Measurements from ENCODE around the gene KAT2A. TPM values are rescaled to one million over a fixed set of nuclear protein-coding genes. Genes with fewer than 3 reads are reported as not detected.

The KAT2A gene
- total and polyA plus RNA-seq, 7 experiments from 2014 or later = 6.6 to 71.1 (median 48.6) TPM

GRCh38 chr17:42081516-42082129 is 39.5 kb downstream of the KAT2A start:
- Histone ChIP-seq H3K27ac (ENCODE audit: low read depth, low read length) (no peak overlapping the region), H3K4me3 (ENCODE audit: low read length) (no peak overlapping the region), H3K4me1 (ENCODE audit: control insufficient read depth in 2 of 2, insufficient read depth in 2 of 2, low read length in 2 of 2) (no peaks in the 10 kb centered on the region), H3K36me3 (ENCODE audit: control insufficient read depth in 2 of 3, insufficient read depth in 3 of 3, low read length in 3 of 3) (no peaks in the 10 kb centered on the region), H3K9me3 (ENCODE audit: control insufficient read depth in 2 of 3, low read length in 3 of 3) (no peaks in the 10 kb centered on the region), H3K27me3 (ENCODE audit: control insufficient read depth in 2 of 2, insufficient read depth in 2 of 2, low read length in 2 of 2) (no peaks in the 10 kb centered on the region)
- Mint-ChIP-seq H3K4me3 (no peak overlapping the region), H3K27ac (no peak overlapping the region), H3K4me1 (no peaks in the 10 kb centered on the region), H3K9me3 (no peaks in the 10 kb centered on the region), H3K36me3 (no peaks in the 10 kb centered on the region), H3K27me3 (peaks cover 0 to 2% (median 0%) of the 10 kb centered on the region in 5 donors)
- DNase-seq (no peak), ATAC-seq (no peak)
- POLR2A ChIA-PET = no interaction called here
- intact Hi-C loops (cut with micrococcal nuclease) = no loop called here
- CTCF ChIA-PET = no interaction called here

DNA sequence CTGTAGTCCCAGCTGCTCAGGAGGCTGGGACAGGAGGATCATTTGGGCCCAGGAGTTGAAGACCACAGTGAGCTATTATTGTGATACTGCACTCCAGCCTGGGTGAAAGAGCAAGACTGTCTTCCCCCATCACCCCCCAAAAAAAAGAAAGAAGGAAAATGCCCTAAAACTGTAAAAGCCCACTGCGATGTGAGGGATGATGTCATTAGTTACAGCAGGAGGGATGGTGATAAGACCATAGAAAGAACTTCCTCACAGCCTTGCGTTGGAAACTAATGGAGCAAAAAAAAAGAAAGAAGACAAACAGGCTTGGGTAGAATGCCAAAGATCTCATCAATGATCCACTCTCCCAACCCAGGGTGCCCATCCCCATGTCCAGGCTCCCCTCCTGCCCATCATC is 41.6 kb downstream of the KAT2A start:
- Histone ChIP-seq H3K9me3 (ENCODE audit: control insufficient read depth in 2 of 3, low read length in 3 of 3) (no peaks in the 10 kb centered on the region), H3K4me1 (ENCODE audit: control insufficient read depth in 2 of 2, insufficient read depth in 2 of 2, low read length in 2 of 2) (no peaks in the 10 kb centered on the region), H3K27me3 (ENCODE audit: control insufficient read depth in 2 of 2, insufficient read depth in 2 of 2, low read length in 2 of 2) (no peaks in the 10 kb centered on the region), H3K4me3 (ENCODE audit: low read length) (no peak overlapping the region), H3K27ac (ENCODE audit: low read depth, low read length) (no peak overlapping the region), H3K36me3 (ENCODE audit: control insufficient read depth in 2 of 3, insufficient read depth in 3 of 3, low read length in 3 of 3) (no peaks in the 10 kb centered on the region)
- Mint-ChIP-seq H3K9me3 (no peaks in the 10 kb centered on the region), H3K4me3 (no peak overlapping the region), H3K36me3 (no peaks in the 10 kb centered on the region), H3K4me1 (no peaks in the 10 kb centered on the region), H3K27ac (no peak overlapping the region), H3K27me3 (peaks cover 0 to 9% (median 5%) of the 10 kb centered on the region in 5 donors)
- intact Hi-C loops (cut with micrococcal nuclease) = no loop called here
- CTCF ChIA-PET = interaction anchor here (0.5 to 1.0 kb wide), 2 partner anchors 54 to 654 kb away, joined by 3 to 4 read pairs; no protein-coding TSS in a partner anchor
- ATAC-seq = no peak
- no peak for DNase-seq
- POLR2A ChIA-PET = no interaction called here

- no peaks in the 10 kb centered on the region for H3K36me3 ChIP-seq (ENCODE audit: control insufficient read depth in 2 of 3, insufficient read depth in 3 of 3, low read length in 3 of 3)
- intact Hi-C loops (cut with micrococcal nuclease) = no loop called here
- DNase-seq (no peak), ATAC-seq (no peak)
- Mint-ChIP-seq H3K27ac (no peak overlapping the region), H3K36me3 (no peaks in the 10 kb centered on the region), H3K4me1 (no peaks in the 10 kb centered on the region), H3K4me3 (no peak overlapping the region), H3K27me3 (peaks cover 4 to 15% (median 13%) of the 10 kb centered on the region in 5 donors), H3K9me3 (no peaks in the 10 kb centered on the region)
- CTCF ChIA-PET = no interaction called here
- no peaks in the 10 kb centered on the region for H3K4me1 ChIP-seq (ENCODE audit: control insufficient read depth in 2 of 2, insufficient read depth in 2 of 2, low read length in 2 of 2)
- H3K9me3 ChIP-seq (ENCODE audit: control insufficient read depth in 2 of 3, low read length in 3 of 3) = no peaks in the 10 kb centered on the region
- POLR2A ChIA-PET = no interaction called here
- H3K4me3 ChIP-seq (ENCODE audit: low read length) = no peak overlapping the region
- H3K27ac ChIP-seq (ENCODE audit: low read depth, low read length) = no peak overlapping the region
- no peaks in the 10 kb centered on the region for H3K27me3 ChIP-seq (ENCODE audit: control insufficient read depth in 2 of 2, insufficient read depth in 2 of 2, low read length in 2 of 2)
Measured at GRCh38 chr17:42078396-42079043, 42.6 kb downstream of the KAT2A start.

DNA sequence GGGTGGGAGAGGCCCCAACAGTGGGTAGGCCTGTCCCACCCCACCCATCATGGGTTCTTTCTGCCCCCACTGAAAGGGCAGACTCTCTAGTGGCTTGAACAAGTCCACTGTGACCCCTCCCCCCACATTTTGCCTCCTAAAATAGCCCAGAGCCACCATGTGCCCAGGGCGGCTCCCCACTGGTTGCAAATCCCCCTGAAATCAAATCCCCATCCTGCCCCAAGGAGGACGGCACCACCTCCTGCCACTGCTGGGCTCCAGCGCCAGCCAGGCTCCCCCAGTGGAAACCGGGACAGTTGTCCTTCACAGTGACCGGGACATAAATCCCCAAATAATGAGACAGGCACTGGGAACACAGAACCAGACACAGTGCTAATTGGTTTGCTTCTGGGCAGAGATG is 43.4 kb downstream of the KAT2A start:
- H3K36me3 Mint-ChIP-seq = no peaks in the 10 kb centered on the region
- no peak for ATAC-seq
- CTCF ChIA-PET = no interaction called here

GRCh38 chr17:42076797-42077559 is 44.2 kb downstream of the KAT2A start:
- Histone ChIP-seq H3K4me1 (ENCODE audit: control insufficient read depth in 2 of 2, insufficient read depth in 2 of 2, low read length in 2 of 2) (peaks cover 3 to 4% of the 10 kb centered on the region in 2 donors), H3K9me3 (ENCODE audit: control insufficient read depth in 2 of 3, low read length in 3 of 3) (no peaks in the 10 kb centered on the region), H3K27ac (ENCODE audit: low read depth, low read length) (no peak overlapping the region), H3K27me3 (ENCODE audit: control insufficient read depth in 2 of 2, insufficient read depth in 2 of 2, low read length in 2 of 2) (peaks cover 0 to 6% of the 10 kb centered on the region in 2 donors), H3K4me3 (ENCODE audit: low read length) (no peak overlapping the region), H3K36me3 (ENCODE audit: control insufficient read depth in 2 of 3, insufficient read depth in 3 of 3, low read length in 3 of 3) (no peaks in the 10 kb centered on the region)
- DNase-seq (no peak), ATAC-seq (no peak)
- Mint-ChIP-seq H3K9me3 (no peaks in the 10 kb centered on the region), H3K4me3 (no peak overlapping the region), H3K4me1 (peaks cover 0 to 5% (median 1%) of the 10 kb centered on the region in 7 donors), H3K27me3 (peaks cover 14 to 26% (median 20%) of the 10 kb centered on the region in 5 donors), H3K36me3 (no peaks in the 10 kb centered on the region), H3K27ac (no peak overlapping the region)
- intact Hi-C loops (cut with micrococcal nuclease) = no loop called here
- ChIA-PET POLR2A (no interaction called here), CTCF (interaction anchor here (0.6 to 1.3 kb wide), 2 partner anchors 9 to 24 kb away, joined by 3 to 6 read pairs; no protein-coding TSS in a partner anchor)

More for the DNA sequence above, 43.4 kb downstream of the KAT2A start:
- Mint-ChIP-seq H3K27ac (peak overlapping the region in 1 of 9 donors; percentile 23), H3K4me1 (peaks cover 0 to 5% (median 0%) of the 10 kb centered on the region in 7 donors), H3K27me3 (peaks cover 12 to 23% (median 20%) of the 10 kb centered on the region in 5 donors), H3K9me3 (no peaks in the 10 kb centered on the region), H3K4me3 (no peak overlapping the region)
- Histone ChIP-seq H3K9me3 (ENCODE audit: control insufficient read depth in 2 of 3, low read length in 3 of 3) (no peaks in the 10 kb centered on the region), H3K36me3 (ENCODE audit: control insufficient read depth in 2 of 3, insufficient read depth in 3 of 3, low read length in 3 of 3) (no peaks in the 10 kb centered on the region), H3K4me3 (ENCODE audit: low read length) (no peak overlapping the region), H3K27me3 (ENCODE audit: control insufficient read depth in 2 of 2, insufficient read depth in 2 of 2, low read length in 2 of 2) (peaks cover 0 to 2% of the 10 kb centered on the region in 2 donors), H3K27ac (ENCODE audit: low read depth, low read length) (no peak overlapping the region), H3K4me1 (ENCODE audit: control insufficient read depth in 2 of 2, insufficient read depth in 2 of 2, low read length in 2 of 2) (no peaks in the 10 kb centered on the region)
- no peak for DNase-seq
- intact Hi-C loops (cut with micrococcal nuclease) = no loop called here
- POLR2A ChIA-PET = no interaction called here

DNA sequence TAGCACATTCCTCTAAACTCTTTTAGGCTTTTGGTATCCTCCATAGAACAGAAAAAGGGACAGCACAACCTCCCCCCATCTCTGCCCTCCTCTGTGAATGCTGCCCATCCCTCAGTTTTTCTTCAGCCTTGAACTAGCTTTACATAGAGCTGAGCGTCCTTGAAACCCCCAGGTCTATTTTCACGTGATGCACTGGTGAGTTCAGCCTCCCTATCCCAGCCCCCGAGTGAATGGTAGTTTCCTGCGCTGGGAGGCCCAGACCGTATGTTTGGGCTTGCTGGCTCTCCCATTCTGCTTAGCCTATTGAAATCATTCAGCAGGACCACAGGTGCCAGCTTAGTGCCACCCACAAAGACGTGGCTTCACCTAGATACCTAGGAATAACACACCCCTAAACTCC is 45.4 kb downstream of the KAT2A start:
- Mint-ChIP-seq H3K27ac (no peak overlapping the region), H3K27me3 (peaks cover 22 to 36% (median 26%) of the 10 kb centered on the region in 5 donors), H3K4me1 (peaks cover 0 to 7% (median 5%) of the 10 kb centered on the region in 7 donors), H3K36me3 (no peaks in the 10 kb centered on the region), H3K9me3 (no peaks in the 10 kb centered on the region), H3K4me3 (no peak overlapping the region)
- Histone ChIP-seq H3K4me1 (ENCODE audit: control insufficient read depth in 2 of 2, insufficient read depth in 2 of 2, low read length in 2 of 2) (peaks cover 7 to 9% of the 10 kb centered on the region in 2 donors), H3K27ac (ENCODE audit: low read depth, low read length) (no peak overlapping the region), H3K36me3 (ENCODE audit: control insufficient read depth in 2 of 3, insufficient read depth in 3 of 3, low read length in 3 of 3) (no peaks in the 10 kb centered on the region), H3K27me3 (ENCODE audit: control insufficient read depth in 2 of 2, insufficient read depth in 2 of 2, low read length in 2 of 2) (peaks cover 0 to 7% of the 10 kb centered on the region in 2 donors), H3K9me3 (ENCODE audit: control insufficient read depth in 2 of 3, low read length in 3 of 3) (no peaks in the 10 kb centered on the region), H3K4me3 (ENCODE audit: low read length) (no peak overlapping the region)
- ChIA-PET POLR2A (no interaction called here), CTCF (interaction anchor here (0.7 to 1.3 kb wide), 2 partner anchors 40 to 45 kb away, joined by 3 read pairs; partner anchors contain the start of gene KAT2A)
- intact Hi-C loops (cut with micrococcal nuclease) = no loop called here
- no peak for DNase-seq
- ATAC-seq = no peak
